IPS-18c (cell line): ENCODE data around the gene KCTD19.
A peak's percentile ranks its signal among the peaks of the same experiment; 100 is the strongest.
"Not testable (repeated sequence)": the region's sequence is repeated elsewhere in the genome, so short reads cannot be mapped to it uniquely, and the experiment has no call there.

Experiments used
- H3K4me3 ChIP-seq: 2 replicates; pipeline ENCODE4 v1.7.0; 2013; ENCODE audit warnings: low read depth, mild to moderate bottlenecking, low read length, moderate library complexity; ENCODE audit not compliant: insufficient read depth
- H3K9me3 ChIP-seq: one replicate; pipeline ENCODE4 v1.6.1; 2013; ENCODE audit warnings: mild to moderate bottlenecking, low read length, moderate library complexity; ENCODE audit not compliant: control insufficient read depth, insufficient read depth

The KCTD19 gene

GRCh38 chr16:67326472-67327309 lies at the start of gene KCTD19, which contains the start of gene LRRC36:
Gene KCTD19, minus strand, starts transcription at chr16:67326741. Its CDS starts 34 bp downstream, at chr16:67326707.
Gene LRRC36, plus strand, starts transcription at chr16:67326815. Its CDS starts 48 bp downstream, at chr16:67326863.
- Histone ChIP-seq H3K4me3 (peak within 1 kb of the TSS; percentile 59), H3K9me3 (no peaks in the 10 kb centered on the region)

DNA sequence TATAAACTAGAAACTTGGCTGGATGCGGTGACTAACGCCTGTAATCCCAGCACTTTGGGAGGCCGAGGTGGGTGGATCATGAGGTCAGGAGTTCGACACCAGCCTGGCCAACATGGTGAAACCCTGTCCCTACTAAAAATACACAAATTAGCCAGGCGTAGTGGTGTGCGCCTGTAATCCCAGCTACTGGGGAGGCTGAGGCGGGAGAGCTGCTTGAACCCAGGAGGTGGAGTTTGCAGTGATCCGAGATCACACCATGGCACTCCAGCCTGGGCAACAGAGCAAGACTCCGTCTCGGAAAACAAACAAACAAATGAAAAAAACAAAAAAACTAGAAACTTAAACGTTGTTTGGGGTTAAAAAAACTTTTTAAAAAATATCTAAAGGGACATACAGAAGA lies 49.5 kb upstream of the KCTD19 start:
- not testable (repeated sequence) for H3K9me3 ChIP-seq, H3K4me3 ChIP-seq

DNA sequence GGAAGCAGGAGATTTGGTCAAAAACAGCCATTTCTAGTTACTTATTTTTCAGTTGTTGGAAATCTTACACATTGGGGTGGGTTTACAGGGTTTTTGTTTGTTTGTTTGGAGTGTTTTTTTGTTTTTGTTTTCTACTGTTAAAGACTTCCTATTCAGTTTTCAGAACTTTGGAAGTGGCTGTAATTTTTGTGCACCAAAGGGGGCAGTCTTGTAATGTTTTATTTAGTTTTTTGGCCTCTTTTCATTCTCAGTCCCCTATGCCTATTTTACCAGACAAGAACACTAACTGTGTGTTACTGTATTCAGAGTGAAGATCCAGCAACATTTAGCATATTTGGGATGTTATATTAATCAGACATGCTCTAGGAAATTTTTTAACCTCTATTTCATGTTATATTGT lies 46.1 kb upstream of the KCTD19 start:
- Histone ChIP-seq H3K4me3 (no peak overlapping the region), H3K9me3 (no peaks in the 10 kb centered on the region)

- Histone ChIP-seq H3K4me3 (no peak overlapping the region), H3K9me3 (no peaks in the 10 kb centered on the region)
Observed at GRCh38 chr16:67370661-67371060, 44.1 kb upstream of the KCTD19 start.

DNA sequence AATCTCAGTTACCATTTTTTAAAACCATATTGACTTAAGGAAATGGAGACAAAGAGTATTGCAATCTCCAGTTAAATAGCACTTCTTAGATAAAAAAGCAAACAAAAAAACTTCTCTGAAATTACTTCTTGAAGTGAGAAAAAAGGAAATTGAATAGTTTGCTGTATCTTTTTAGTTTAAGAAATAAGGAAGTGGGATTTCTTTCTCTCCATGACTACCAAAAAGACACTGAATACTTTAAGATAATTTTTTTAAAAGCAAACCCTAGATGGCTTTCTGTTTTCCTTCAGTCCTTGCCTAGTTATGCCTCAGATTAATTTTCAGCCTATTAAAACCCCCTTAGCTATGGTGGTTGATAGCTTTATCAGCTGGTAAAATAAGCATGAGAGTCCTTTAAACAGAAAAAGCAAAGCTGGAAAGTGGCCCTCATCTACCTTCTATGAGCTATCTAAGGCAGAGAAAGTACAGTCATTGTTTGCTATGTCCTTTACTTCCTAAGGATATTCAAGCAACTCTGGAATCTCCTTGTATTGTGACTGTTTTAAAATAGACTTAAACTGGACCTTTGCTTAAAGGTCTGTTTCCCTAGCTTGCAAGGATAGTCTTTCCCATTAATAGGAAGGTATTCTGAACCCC lies 38.2 kb upstream of the KCTD19 start:
- no peaks in the 10 kb centered on the region for H3K9me3 ChIP-seq
- H3K4me3 ChIP-seq, result no peak overlapping the region

GRCh38 chr16:67361038-67361437 lies 34.5 kb upstream of the KCTD19 start:
- H3K9me3 ChIP-seq, result no peaks in the 10 kb centered on the region
- no peak overlapping the region for H3K4me3 ChIP-seq

DNA sequence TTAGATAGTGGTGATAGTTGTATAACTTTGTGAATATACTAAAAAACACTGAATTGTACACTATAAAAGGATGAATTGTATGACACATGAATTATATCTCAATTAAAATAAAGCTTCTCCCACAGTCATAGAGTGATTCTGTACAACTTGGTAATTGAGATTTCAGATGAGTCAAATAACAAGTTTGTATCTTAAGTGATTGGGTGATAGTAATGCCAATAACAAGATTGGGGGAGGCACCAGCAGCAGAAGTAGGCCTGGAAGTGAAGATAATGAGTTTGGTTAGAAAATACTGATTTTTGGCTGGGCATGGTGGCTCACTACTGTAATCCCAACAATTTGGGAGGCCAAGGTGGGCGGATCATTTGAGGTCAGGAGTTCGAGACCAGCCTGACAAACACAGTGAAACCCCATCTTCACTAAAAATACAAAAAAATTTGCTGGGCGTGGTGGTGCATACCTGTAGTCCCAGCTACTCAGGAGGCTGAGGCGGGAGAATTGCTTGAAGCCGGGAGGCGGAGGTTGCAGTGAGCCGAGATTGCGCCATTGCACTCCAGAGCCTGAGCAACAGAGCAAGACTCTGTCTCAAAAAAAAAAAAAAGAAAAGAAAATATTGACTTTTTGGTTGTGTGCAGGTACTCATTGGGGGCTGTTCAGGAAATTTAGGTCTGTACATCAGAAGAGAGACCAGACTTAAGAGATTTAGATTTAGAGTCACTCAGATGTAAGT lies 33.2 kb upstream of the KCTD19 start:
- not testable (repeated sequence) for H3K4me3 ChIP-seq, H3K9me3 ChIP-seq

DNA sequence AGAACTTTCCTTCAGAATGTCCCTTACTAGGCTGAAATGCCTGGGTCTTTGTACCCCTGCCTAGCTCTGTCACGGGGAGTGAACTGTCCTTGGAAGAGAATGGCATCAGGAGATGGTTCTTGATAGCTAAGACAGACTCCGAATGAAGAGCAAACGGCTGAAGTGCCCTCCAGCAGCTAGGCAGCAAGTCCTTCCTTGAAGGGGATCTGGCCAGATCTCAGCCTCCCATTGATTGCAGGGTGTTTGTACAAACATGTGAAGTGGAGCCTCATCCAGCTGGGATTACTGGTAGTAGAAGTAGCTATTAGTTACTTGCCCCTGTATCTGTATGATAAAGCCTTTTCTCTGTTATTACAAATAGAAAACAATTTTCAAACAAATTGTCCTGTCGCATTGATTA lies 31.0 kb upstream of the KCTD19 start:
- H3K9me3 ChIP-seq, result no peaks in the 10 kb centered on the region
- H3K4me3 ChIP-seq, result no peak overlapping the region

DNA sequence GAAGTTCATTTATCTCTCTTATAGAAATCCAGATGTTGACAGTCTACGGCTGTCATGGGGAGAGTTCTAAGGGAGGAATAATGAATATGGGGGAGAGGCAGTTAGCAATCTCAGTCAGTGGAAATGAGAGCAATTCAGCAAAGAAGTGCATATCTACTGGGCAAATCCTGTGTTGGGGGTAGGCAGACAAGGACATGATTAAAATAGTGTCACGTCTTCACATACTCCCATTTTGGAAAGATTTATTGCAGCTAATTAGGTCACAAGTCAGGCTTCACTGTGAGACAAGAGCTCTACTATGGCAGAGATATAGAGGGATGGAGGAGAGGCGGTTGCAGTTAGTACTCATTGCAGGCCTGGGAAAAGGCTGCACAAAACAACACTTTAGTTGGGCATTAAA lies 29.9 kb upstream of the KCTD19 start:
- no peaks in the 10 kb centered on the region for H3K9me3 ChIP-seq
- H3K4me3 ChIP-seq, result no peak overlapping the region

GRCh38 chr16:67352463-67352862 lies 25.9 kb upstream of the KCTD19 start:
- H3K4me3 ChIP-seq, H3K9me3 ChIP-seq: not testable (repeated sequence)

DNA sequence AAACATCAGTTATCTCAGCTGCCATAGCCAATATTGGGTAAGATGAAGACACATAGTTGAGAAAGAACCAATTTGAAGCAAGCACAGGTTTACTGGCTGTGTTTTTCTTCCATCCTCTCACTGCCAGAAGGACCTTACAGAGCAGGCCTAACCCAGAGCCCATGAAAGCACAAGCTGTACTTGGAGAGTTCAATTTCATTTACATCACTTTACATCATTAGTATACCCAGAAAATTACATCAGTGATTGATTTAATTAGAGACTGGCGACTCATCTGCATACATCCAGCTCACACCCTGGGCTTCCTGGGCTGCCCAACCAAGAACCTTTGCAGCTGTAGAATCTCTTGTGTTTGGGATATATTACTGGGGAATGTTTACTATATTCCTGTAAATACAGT lies 23.8 kb upstream of the KCTD19 start:
- no peak overlapping the region for H3K4me3 ChIP-seq
- no peaks in the 10 kb centered on the region for H3K9me3 ChIP-seq

GRCh38 chr16:67349172-67349571 lies 22.6 kb upstream of the KCTD19 start:
- no peaks in the 10 kb centered on the region for H3K9me3 ChIP-seq

GRCh38 chr16:67346341-67346740 lies 19.8 kb upstream of the KCTD19 start:
- Histone ChIP-seq H3K9me3 (no peaks in the 10 kb centered on the region), H3K4me3 (no peak overlapping the region)

More at GRCh38 chr16:67349172-67349571, 22.6 kb upstream of the KCTD19 start:
- no peak overlapping the region for H3K4me3 ChIP-seq

DNA sequence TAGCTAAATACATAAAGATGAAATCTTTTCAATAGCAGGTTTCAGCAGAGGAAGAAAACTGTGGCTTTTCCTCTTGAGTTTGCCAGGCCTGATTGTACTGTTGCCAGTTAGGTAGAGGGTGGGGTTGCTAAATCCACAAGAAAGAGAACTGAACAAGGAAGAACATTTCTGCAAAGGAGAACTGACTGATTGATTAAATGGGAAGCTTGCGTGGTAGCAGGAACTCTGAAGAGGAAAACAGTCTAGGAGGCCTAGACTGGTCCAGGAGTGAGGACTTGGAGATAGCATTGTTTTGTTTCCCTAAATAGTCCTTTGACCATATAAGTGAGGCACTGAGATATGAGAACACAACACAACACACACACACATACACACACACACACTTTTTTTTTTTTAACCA lies 18.9 kb upstream of the KCTD19 start:
- Histone ChIP-seq H3K4me3 (no peak overlapping the region), H3K9me3 (no peaks in the 10 kb centered on the region)

GRCh38 chr16:67342616-67343015 lies 16.1 kb upstream of the KCTD19 start:
- Histone ChIP-seq H3K9me3 (no peaks in the 10 kb centered on the region), H3K4me3 (no peak overlapping the region)

DNA sequence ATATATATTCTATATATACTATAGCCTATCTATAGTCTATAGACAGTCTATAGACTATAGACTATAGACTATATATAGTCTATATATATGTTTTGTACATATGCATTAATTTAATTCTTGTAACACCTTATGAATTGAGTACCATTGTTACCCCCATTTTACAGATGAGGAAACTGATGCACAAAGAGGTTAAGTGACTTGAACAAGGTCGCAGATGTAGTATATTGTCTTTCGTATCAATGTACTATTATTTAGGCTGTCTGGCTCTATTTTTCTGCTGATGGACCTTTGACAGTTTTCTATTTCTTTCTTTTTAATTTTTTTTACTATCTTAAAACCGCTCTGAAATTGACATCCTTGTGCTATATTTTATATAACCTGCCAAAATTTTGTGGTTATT lies 14.7 kb upstream of the KCTD19 start:
- no peak overlapping the region for H3K4me3 ChIP-seq
- H3K9me3 ChIP-seq, result no peaks in the 10 kb centered on the region

DNA sequence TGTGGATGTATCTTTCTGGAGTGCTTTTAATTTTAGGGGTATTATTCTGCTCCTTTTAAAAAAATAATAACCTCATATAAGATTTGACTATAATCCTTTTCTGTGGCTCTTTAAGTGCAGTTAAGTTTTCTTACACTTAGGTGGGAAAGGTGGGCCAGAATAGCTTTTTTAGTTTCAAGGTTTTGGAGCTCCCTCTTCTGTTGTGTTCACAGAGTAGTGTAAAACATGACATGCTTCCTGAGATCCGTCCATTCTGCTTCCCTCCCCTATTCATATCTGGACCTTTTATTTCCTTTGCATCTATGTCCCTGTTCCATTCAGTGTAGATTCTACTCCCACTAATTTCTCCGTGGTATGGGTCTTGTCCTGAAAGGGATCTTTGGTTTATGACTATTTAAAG lies 12.9 kb upstream of the KCTD19 start:
- Histone ChIP-seq H3K9me3 (no peaks in the 10 kb centered on the region), H3K4me3 (no peak overlapping the region)

GRCh38 chr16:67336648-67337047 lies 10.1 kb upstream of the KCTD19 start:
- no peak overlapping the region for H3K4me3 ChIP-seq
- no peaks in the 10 kb centered on the region for H3K9me3 ChIP-seq
